SK-N-SH treated with all-trans-retinoic acid at 6 μM for 48 hours (cell line): ENCODE data around the gene ZMYND8.

ENCODE experiments used
- TSHZ2 ChIP-seq: fragments of 250-450 bp; sonication (Bioruptor Pico); IDR thresholded peaks from 2 replicates; pipeline ENCODE4 v1.5.0; 2020; ENCODE audit warnings: mild to moderate bottlenecking, moderate library complexity
- ZFP3 ChIP-seq: fragments of 250-450 bp; sonication (Bioruptor Pico); IDR thresholded peaks from 2 replicates; pipeline ENCODE4 v1.5.0; 2020; ENCODE audit warnings: mild to moderate bottlenecking, moderate library complexity
- TF ChIP-seq, protein P1 (sequence below): fragments of 250-450 bp; sonication (Bioruptor Pico); IDR thresholded peaks from 2 replicates; pipeline ENCODE4 v1.8.0; 2020; ENCODE audit warnings: mild to moderate bottlenecking, moderate library complexity, borderline replicate concordance

DNA sequence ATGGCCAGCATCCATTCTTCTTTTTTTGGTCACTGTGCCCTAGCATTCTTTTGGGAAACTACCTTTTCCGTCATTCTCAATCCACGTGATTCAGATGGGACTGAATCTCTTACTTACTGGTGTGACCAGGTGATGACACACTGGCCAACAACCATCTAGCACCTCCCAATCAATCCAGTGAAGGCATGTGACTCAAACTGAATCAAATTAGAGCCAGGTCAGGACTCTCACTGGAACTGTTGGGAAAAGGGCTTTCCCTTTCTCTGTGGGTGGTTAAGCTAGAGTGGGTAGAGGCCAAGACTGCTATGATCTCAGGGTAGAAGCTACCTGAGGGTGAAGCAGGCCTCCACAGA is 36.2 kb upstream of the ZMYND8 start:
- TF ChIP-seq ZFP3 (CRISPR knock-in tag) (no peak), TSHZ2 (CRISPR knock-in tag) (no peak)
- TF ChIP-seq, protein P1, sequence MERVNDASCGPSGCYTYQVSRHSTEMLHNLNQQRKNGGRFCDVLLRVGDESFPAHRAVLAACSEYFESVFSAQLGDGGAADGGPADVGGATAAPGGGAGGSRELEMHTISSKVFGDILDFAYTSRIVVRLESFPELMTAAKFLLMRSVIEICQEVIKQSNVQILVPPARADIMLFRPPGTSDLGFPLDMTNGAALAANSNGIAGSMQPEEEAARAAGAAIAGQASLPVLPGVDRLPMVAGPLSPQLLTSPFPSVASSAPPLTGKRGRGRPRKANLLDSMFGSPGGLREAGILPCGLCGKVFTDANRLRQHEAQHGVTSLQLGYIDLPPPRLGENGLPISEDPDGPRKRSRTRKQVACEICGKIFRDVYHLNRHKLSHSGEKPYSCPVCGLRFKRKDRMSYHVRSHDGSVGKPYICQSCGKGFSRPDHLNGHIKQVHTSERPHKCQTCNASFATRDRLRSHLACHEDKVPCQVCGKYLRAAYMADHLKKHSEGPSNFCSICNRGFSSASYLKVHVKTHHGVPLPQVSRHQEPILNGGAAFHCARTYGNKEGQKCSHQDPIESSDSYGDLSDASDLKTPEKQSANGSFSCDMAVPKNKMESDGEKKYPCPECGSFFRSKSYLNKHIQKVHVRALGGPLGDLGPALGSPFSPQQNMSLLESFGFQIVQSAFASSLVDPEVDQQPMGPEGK: no peak
